Activated naive CD4-positive, alpha-beta T cell treated with anti-CD3 and anti-CD28 coated beads for 36 hours (primary cell): ENCODE results near the gene COA3. TPM values are rescaled to one million over a fixed set of nuclear protein-coding genes. Genes with fewer than 3 reads are reported as not detected.
"Not testable (repeated sequence)": the region's sequence is repeated elsewhere in the genome, so short reads cannot be mapped to it uniquely, and the experiment has no call there.

Source experiments
- CTCF ChIA-PET: fragments of 350-600 bp; sonication (Branson Sonifier 250); formaldehyde crosslinking; loops from one replicate; lab custom pipeline; 2021; ENCODE audit warnings: antibody characterized with exemption; lab: Charles Lee
- DNase-seq: peaks from one replicate; pipeline ENCODE4 v3.0.0-alpha.2; 2020
- H3K27ac Mint-ChIP-seq: one replicate; pipeline ENCODE4 v1.8.0; 2021; ENCODE audit warnings: mild to moderate bottlenecking, mixed read lengths
- H3K27me3 Mint-ChIP-seq: one replicate; pipeline ENCODE4 v1.8.0; 2021; ENCODE audit warnings: low read depth, mixed read lengths
- H3K36me3 Mint-ChIP-seq: one replicate; pipeline ENCODE4 v1.8.0; 2021; ENCODE audit warnings: low read depth, mixed read lengths
- H3K4me1 Mint-ChIP-seq: one replicate; pipeline ENCODE4 v1.8.0; 2021; ENCODE audit warnings: low read depth, mixed read lengths
- H3K4me3 Mint-ChIP-seq: one replicate; pipeline ENCODE4 v1.8.0; 2021; ENCODE audit warnings: mild to moderate bottlenecking, moderate library complexity, mixed read lengths
- H3K9me3 Mint-ChIP-seq: one replicate; pipeline ENCODE4 v1.8.0; 2021; ENCODE audit warnings: mixed read lengths
- intact Hi-C: fragments of 100-400 bp; cut with micrococcal nuclease; formaldehyde crosslinking; loops from one replicate; pipeline ENCODE4 v1.15.1; 2023
- total RNA-seq, 2 experiments: library from RNA; stranded (reverse); gene quantifications; one replicate each; pipeline ENCODE4 v1.2.3, GENCODE V29; 2021

Gene COA3
- total RNA-seq, 2 experiments from 2014 or later = 23.7 to 24.4 TPM

GRCh38 chr17:42778570-42778969, 19.9 kb downstream of the COA3 start:
- Mint-ChIP-seq H3K27ac (no peak overlapping the region), H3K27me3 (peaks cover 25% of the 10 kb centered on the region), H3K4me1 (peaks cover 25% of the 10 kb centered on the region), H3K9me3 (no peaks in the 10 kb centered on the region), H3K36me3 (peaks cover 35% of the 10 kb centered on the region), H3K4me3 (no peak overlapping the region)
- CTCF ChIA-PET = no interaction called here
- no peak for DNase-seq
- intact Hi-C loops = no loop called here

DNA sequence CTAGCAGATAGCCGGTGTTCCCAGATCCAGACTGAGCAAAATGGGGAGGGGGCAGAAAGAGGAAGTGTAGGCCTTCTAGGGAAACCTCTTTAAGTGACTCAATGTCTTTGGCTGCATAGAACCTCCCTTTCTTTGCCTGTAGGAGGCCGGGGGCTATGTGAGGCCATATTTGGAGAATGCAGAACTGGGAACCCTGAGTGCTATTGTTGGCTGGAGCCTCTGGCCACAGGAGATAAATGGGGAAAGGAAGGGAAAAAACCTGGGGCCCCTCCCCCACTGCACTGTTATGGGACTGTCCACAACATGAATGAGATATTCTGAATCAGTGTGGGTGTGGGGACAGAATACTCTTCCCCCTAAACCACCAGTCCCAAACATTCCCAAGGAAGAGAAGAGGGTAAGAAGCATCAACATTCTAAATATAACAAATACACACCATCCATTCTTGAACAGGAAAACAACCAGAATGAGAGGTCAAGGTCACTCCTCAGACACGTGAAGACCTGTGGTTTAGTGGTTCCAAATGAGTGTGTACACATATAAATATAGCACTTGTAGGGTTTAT, 22.9 kb downstream of the COA3 start:
- Mint-ChIP-seq H3K9me3 (no peaks in the 10 kb centered on the region), H3K4me1 (peaks cover 25% of the 10 kb centered on the region), H3K4me3 (no peak overlapping the region), H3K36me3 (peaks cover 38% of the 10 kb centered on the region), H3K27ac (no peak overlapping the region), H3K27me3 (no peaks in the 10 kb centered on the region)
- CTCF ChIA-PET = interaction anchor here (0.6 kb wide), 1 partner anchor 692 kb away, joined by 4 read pairs; no protein-coding TSS in a partner anchor
- no peak for DNase-seq
- intact Hi-C loops = no loop called here

GRCh38 chr17:42774066-42774745, 24.3 kb downstream of the COA3 start:
- Mint-ChIP-seq H3K9me3 (no peaks in the 10 kb centered on the region), H3K4me1 (peaks cover 25% of the 10 kb centered on the region), H3K27ac (peak overlapping the region; percentile 92), H3K4me3 (peak overlapping the region; percentile 99), H3K27me3 (no peaks in the 10 kb centered on the region), H3K36me3 (peaks cover 31% of the 10 kb centered on the region)
- intact Hi-C loops = no loop called here
- CTCF ChIA-PET = interaction anchor here (0.6 to 2.5 kb wide), 6 partner anchors 11 to 196 kb away, joined by 3 to 11 read pairs (median 8); partner anchors contain the start of genes BECN1, PSMC3IP and RAMP2
- DNase-seq = no peak

GRCh38 chr17:42773290-42774035, 25.0 kb downstream of the COA3 start, which contains the start of gene VPS25:
TSS of gene VPS25 (plus strand) at chr17:42773449. CDS start at chr17:42773476, 27 bp downstream.
- Mint-ChIP-seq H3K4me1 (peaks cover 25% of the 10 kb centered on the region), H3K9me3 (no peaks in the 10 kb centered on the region), H3K27me3 (no peaks in the 10 kb centered on the region), H3K4me3 (peak within 1 kb of the TSS; percentile 99), H3K36me3 (peaks cover 30% of the 10 kb centered on the region), H3K27ac (peak within 1 kb of the TSS; percentile 92)
- DNase-seq = peak; percentile 84
- intact Hi-C loops = no loop called here
- CTCF ChIA-PET = interaction anchor here (0.6 to 2.5 kb wide), 8 partner anchors 10 to 195 kb away, joined by 3 to 11 read pairs (median 6); partner anchors contain the start of genes BECN1, PSMC3IP and RAMP2

- H3K27me3 Mint-ChIP-seq = no peaks in the 10 kb centered on the region
- no peaks in the 10 kb centered on the region for H3K9me3 Mint-ChIP-seq
- CTCF ChIA-PET = interaction anchor here (1.0 to 2.5 kb wide), 6 partner anchors 9 to 195 kb away, joined by 3 to 11 read pairs (median 8); partner anchors contain the start of genes PSMC3IP and RAMP2
- peak overlapping the region; percentile 92 for H3K27ac Mint-ChIP-seq
- H3K4me1 Mint-ChIP-seq = peaks cover 25% of the 10 kb centered on the region
- peak overlapping the region; percentile 99 for H3K4me3 Mint-ChIP-seq
- no peak for DNase-seq
- intact Hi-C loops = no loop called here
- H3K36me3 Mint-ChIP-seq = peaks cover 29% of the 10 kb centered on the region
Measured at GRCh38 chr17:42772945-42773289, 25.6 kb downstream of the COA3 start.

DNA sequence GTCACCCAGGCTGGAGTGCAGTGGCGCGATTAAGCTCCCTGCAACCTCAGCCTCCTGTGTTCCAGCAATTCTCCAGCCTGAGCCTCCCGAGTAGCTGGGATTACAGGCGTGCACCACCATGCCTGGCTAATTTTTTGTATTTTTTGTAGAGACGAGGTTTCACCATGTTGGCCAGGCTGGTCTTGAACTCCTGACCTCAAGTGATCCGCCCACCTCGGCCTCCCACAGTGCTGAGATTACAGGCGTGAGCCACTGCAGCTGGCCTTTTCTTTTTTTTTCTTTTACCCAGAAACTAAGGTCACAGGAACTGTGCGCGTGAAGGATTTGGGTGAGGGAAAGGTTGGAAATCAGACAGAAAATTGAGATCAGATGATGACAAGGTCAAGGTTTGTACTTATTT, 28.5 kb downstream of the COA3 start:
- CTCF ChIA-PET, DNase-seq, H3K9me3 Mint-ChIP-seq, H3K4me3 Mint-ChIP-seq, H3K27me3 Mint-ChIP-seq, H3K27ac Mint-ChIP-seq: not testable (repeated sequence)
- intact Hi-C loops = loop anchor here (10.0 kb wide), 1 partner anchor 65 kb away; no protein-coding TSS in a partner anchor
- Mint-ChIP-seq H3K36me3 (peaks cover 10% of the 10 kb centered on the region), H3K4me1 (peaks cover 25% of the 10 kb centered on the region)

GRCh38 chr17:42768006-42768405, 30.5 kb downstream of the COA3 start:
- H3K9me3 Mint-ChIP-seq, H3K4me3 Mint-ChIP-seq, H3K36me3 Mint-ChIP-seq, H3K27ac Mint-ChIP-seq, DNase-seq, CTCF ChIA-PET, H3K4me1 Mint-ChIP-seq: not testable (repeated sequence)
- intact Hi-C loops = loop anchor here (10.0 kb wide), 1 partner anchor 63 kb away; no protein-coding TSS in a partner anchor
- H3K27me3 Mint-ChIP-seq = peaks cover 16% of the 10 kb centered on the region

GRCh38 chr17:42767512-42767911, 31.0 kb downstream of the COA3 start:
- Mint-ChIP-seq H3K27ac (no peak overlapping the region), H3K27me3 (peaks cover 21% of the 10 kb centered on the region)
- CTCF ChIA-PET = interaction anchor here (0.9 kb wide), 1 partner anchor 189 kb away, joined by 4 read pairs; no protein-coding TSS in a partner anchor

DNA sequence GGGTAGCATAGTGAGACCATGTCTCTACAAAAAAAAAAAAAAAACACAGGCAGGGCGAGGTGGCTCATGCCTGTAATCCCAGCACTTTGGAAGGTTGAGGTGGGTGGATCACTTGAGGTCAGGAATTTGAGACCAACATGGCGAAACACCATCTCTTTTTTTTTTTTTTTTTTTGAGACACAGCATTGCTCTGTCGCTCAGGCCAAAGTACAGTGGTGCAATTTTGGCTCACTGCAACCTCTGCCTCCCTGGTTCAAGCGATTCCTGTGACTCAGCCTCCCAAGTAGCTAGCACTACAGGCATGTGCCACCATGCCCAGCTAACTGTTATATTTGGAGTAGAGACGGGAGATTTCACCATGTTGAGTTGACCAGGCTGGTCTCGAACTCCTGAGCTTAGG, 32.4 kb downstream of the COA3 start:
- intact Hi-C loops = loop anchor here (10.0 kb wide), 1 partner anchor 61 kb away; no protein-coding TSS in a partner anchor
- CTCF ChIA-PET = interaction anchor here (1.9 kb wide), 1 partner anchor 46 kb away, joined by 4 read pairs; no protein-coding TSS in a partner anchor
- Mint-ChIP-seq H3K9me3 (no peaks in the 10 kb centered on the region), H3K4me3 (no peak overlapping the region), H3K27me3 (peaks cover 30% of the 10 kb centered on the region), H3K36me3 (no peaks in the 10 kb centered on the region), H3K4me1 (peaks cover 4% of the 10 kb centered on the region), H3K27ac (no peak overlapping the region)
- DNase-seq = no peak

More at GRCh38 chr17:42767512-42767911, 31.0 kb downstream of the COA3 start:
- Mint-ChIP-seq H3K4me3 (no peak overlapping the region), H3K36me3 (no peaks in the 10 kb centered on the region), H3K4me1 (peaks cover 5% of the 10 kb centered on the region), H3K9me3 (no peaks in the 10 kb centered on the region)
- intact Hi-C loops = loop anchor here (10.0 kb wide), 1 partner anchor 63 kb away; no protein-coding TSS in a partner anchor
- DNase-seq = no peak

DNA sequence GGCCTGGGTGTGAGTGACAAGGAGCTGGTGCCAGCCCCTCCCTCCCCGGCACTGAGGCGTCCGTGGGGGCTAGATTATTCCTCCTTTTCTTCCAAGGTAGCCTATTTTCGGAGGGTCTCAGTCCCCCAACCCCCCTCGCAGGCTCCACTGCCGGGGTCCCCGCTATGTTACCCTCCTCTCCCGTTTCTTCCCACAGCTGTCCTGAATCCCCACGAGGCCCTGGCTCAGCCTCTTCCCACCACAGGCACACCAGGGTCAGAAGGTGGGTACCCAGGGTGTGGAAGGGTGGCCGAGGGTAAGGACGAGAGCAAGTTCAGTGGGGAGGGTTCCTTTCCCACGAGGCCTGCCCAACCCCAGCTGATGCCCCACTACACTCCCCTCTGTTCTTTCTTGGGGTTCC, 36.9 kb downstream of the COA3 start:
- intact Hi-C loops = loop anchor here (10.0 kb wide), 1 partner anchor 57 kb away; no protein-coding TSS in a partner anchor
- H3K4me3 Mint-ChIP-seq = no peak overlapping the region
- H3K9me3 Mint-ChIP-seq = no peaks in the 10 kb centered on the region
- H3K27ac Mint-ChIP-seq = no peak overlapping the region
- peaks cover 11% of the 10 kb centered on the region for H3K4me1 Mint-ChIP-seq
- no peak for DNase-seq
- CTCF ChIA-PET = interaction anchor here (0.6 to 2.4 kb wide), 7 partner anchors 8 to 183 kb away, joined by 3 to 6 read pairs (median 4); partner anchors contain the start of genes TUBG2 and VPS25
- H3K27me3 Mint-ChIP-seq = peaks cover 52% of the 10 kb centered on the region
- no peaks in the 10 kb centered on the region for H3K36me3 Mint-ChIP-seq

GRCh38 chr17:42760652-42761581, 37.6 kb downstream of the COA3 start, which contains the start of gene RAMP2:
TSS of gene RAMP2 (plus strand) at chr17:42761227. CDS start at chr17:42761262, 35 bp downstream.
- Mint-ChIP-seq H3K9me3 (no peaks in the 10 kb centered on the region), H3K27ac (no peak within 1 kb of the TSS), H3K4me3 (no peak within 1 kb of the TSS), H3K27me3 (peaks cover 56% of the 10 kb centered on the region), H3K36me3 (no peaks in the 10 kb centered on the region), H3K4me1 (peaks cover 11% of the 10 kb centered on the region)
- no peak for DNase-seq
- CTCF ChIA-PET = interaction anchor here (0.6 to 2.4 kb wide), 10 partner anchors 8 to 183 kb away, joined by 3 to 11 read pairs (median 4); partner anchors contain the start of genes BECN1, PSMC3IP and VPS25
- intact Hi-C loops = loop anchor here (1.0 to 10.0 kb wide), 2 partner anchors 16 to 56 kb away; partner anchors contain the start of gene EZH1
